ENCODE data around the gene IL1R2. TPM values are rescaled to one million over a fixed set of nuclear protein-coding genes. Genes with fewer than 3 reads are reported as not detected.

Gene IL1R2
- total RNA-seq, 1 experiment from 2014 or later = 4.3 TPM

- DNase-seq (ENCODE audit: low read depth) = peak; percentile 83
These were observed 28.9 kb downstream of the IL1R2 start for GRCh38 chr2:102020596-102021170.

- DNase-seq (ENCODE audit: low read depth) = peak; percentile 24
These were observed 30.0 kb downstream of the IL1R2 start for GRCh38 chr2:102021779-102022178.

- DNase-seq (ENCODE audit: low read depth) = no peak
These were observed 31.3 kb downstream of the IL1R2 start for GRCh38 chr2:102022884-102023539.

GRCh38 chr2:102024410-102024809 is 32.6 kb downstream of the IL1R2 start:
- no peak for DNase-seq (ENCODE audit: low read depth)

- DNase-seq (ENCODE audit: low read depth) = peak; percentile 70
These were observed 33.3 kb downstream of the IL1R2 start for GRCh38 chr2:102025016-102025501.

- no peak for DNase-seq (ENCODE audit: low read depth)
These were observed 34.0 kb downstream of the IL1R2 start for GRCh38 chr2:102025583-102026267.

GRCh38 chr2:102027036-102027980 is 35.5 kb downstream of the IL1R2 start:
- peak; percentile 94 for DNase-seq (ENCODE audit: low read depth)

GRCh38 chr2:102028470-102028869 is 36.7 kb downstream of the IL1R2 start:
- no peak for DNase-seq (ENCODE audit: low read depth)

GRCh38 chr2:102029405-102029804 is 37.6 kb downstream of the IL1R2 start:
- no peak for DNase-seq (ENCODE audit: low read depth)

GRCh38 chr2:102029952-102030351 is 38.2 kb downstream of the IL1R2 start:
- DNase-seq (ENCODE audit: low read depth) = no peak

- no peak for DNase-seq (ENCODE audit: low read depth)
These were observed 38.7 kb downstream of the IL1R2 start for GRCh38 chr2:102030502-102030854.

- no peak for DNase-seq (ENCODE audit: low read depth)
These were observed 39.2 kb downstream of the IL1R2 start for GRCh38 chr2:102030855-102031527.

- DNase-seq (ENCODE audit: low read depth) = no peak
These were observed 40.7 kb downstream of the IL1R2 start for GRCh38 chr2:102032368-102033030.

- DNase-seq (ENCODE audit: low read depth) = peak; percentile 94
These were observed 41.4 kb downstream of the IL1R2 start for GRCh38 chr2:102033031-102033749.

- DNase-seq (ENCODE audit: low read depth) = peak; percentile 24
These were observed 42.3 kb downstream of the IL1R2 start for GRCh38 chr2:102033750-102034682.

GRCh38 chr2:102034683-102035548 is 43.2 kb downstream of the IL1R2 start:
- no peak for DNase-seq (ENCODE audit: low read depth)

GRCh38 chr2:102037681-102038080 is 45.9 kb downstream of the IL1R2 start:
- no peak for DNase-seq (ENCODE audit: low read depth)

- no peak for DNase-seq (ENCODE audit: low read depth)
These were observed 48.5 kb downstream of the IL1R2 start for GRCh38 chr2:102040229-102040628.
